ENCODE data around the gene ZNF300. TPM values are rescaled to one million over a fixed set of nuclear protein-coding genes. Genes with fewer than 3 reads are reported as not detected.
A peak's percentile ranks its signal among the peaks of the same experiment; 100 is the strongest.
"Not testable (repeated sequence)": the region's sequence is repeated elsewhere in the genome, so short reads cannot be mapped to it uniquely, and the experiment has no call there.

Gene ZNF300
- total RNA-seq, 4 donors from 2014 or later = 1.4 to 4.8 (median 3.2) TPM

- TF ChIP-seq CTCF (IDR thresholded peaks at IDR 0.05) (no peak), EP300 (IDR thresholded peaks at IDR 0.05; ENCODE audit: low read depth) (no peak), POLR2A (IDR thresholded peaks at IDR 0.05) (no peak), POLR2AphosphoS5 (IDR thresholded peaks at IDR 0.05) (no peak)
- Histone ChIP-seq H3K36me3 (no peaks in the 10 kb centered on the region), H3K9me3 (no peaks in the 10 kb centered on the region), H3K4me3 (no peak overlapping the region), H3K27ac (no peak overlapping the region), H3K27me3 (no peaks in the 10 kb centered on the region), H3K4me1 (peaks cover 0 to 2% (median 0%) of the 10 kb centered on the region in 4 donors)
- DNase-seq = no peak
- in situ Hi-C loops (cut with MboI; ENCODE audit: low pct_ligation_motif_present in 1 of 4, low pct_unique_long_range_greater_than_20kb in 1 of 4, low sequenced_read_pairs in 3 of 4) = no loop called here
- WGBS, 2 donors (ENCODE audit: low coverage in 1 of 2) = 84% methylated on average over 3 of the region's 3 CpGs; no CpG with 5 or more reads in 1 of the 2 donors
- intact Hi-C loops (cut with DNase I; ENCODE audit: low total_unique reads) = no loop called here
Observed at GRCh38 chr5:150851039-150851438, 53.7 kb downstream of the ZNF300 start.

DNA sequence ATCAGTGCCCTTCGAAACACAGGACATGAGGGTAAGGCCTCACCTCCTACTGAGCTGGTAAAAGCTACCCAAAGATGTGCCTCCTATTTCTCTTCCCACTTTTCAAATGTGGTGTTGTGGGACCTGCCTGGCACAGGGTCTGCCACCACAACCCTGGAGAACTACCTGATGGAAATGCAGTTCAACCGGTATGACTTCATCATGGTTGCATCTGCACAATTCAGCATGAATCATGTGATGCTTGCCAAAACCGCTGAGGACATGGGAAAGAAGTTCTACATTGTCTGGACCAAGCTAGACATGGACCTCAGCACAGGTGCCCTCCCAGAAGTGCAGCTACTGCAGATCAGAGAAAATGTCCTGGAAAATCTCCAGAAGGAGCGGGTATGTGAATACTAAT, 56.5 kb downstream of the ZNF300 start:
- intact Hi-C loops (cut with DNase I; ENCODE audit: low total_unique reads) = loop anchor here (5.0 kb wide), 2 partner anchors 46 to 286 kb away; no protein-coding TSS in a partner anchor
- no peak overlapping the region for H3K27ac ChIP-seq
- WGBS, 2 donors (ENCODE audit: low coverage in 1 of 2) = 47 to 65% methylated on average over 3 to 4 of the region's 4 CpGs
- H3K4me3 ChIP-seq = no peak overlapping the region
- no peaks in the 10 kb centered on the region for H3K9me3 ChIP-seq
- TF ChIP-seq POLR2A (IDR thresholded peaks at IDR 0.05) (no peak), POLR2AphosphoS5 (IDR thresholded peaks at IDR 0.05) (no peak), EP300 (IDR thresholded peaks at IDR 0.05; ENCODE audit: low read depth) (no peak), CTCF (IDR thresholded peaks at IDR 0.05) (no peak)
- H3K27me3 ChIP-seq = no peaks in the 10 kb centered on the region
- peaks cover 0 to 2% (median 0%) of the 10 kb centered on the region in 4 donors for H3K4me1 ChIP-seq
- DNase-seq = no peak
- in situ Hi-C loops (cut with MboI; ENCODE audit: low pct_ligation_motif_present in 1 of 4, low pct_unique_long_range_greater_than_20kb in 1 of 4, low sequenced_read_pairs in 3 of 4) = loop anchor here in 3 of 4 donors (10.0 to 25.0 kb wide), 2 partner anchors 283 to 286 kb away; no protein-coding TSS in a partner anchor
- no peaks in the 10 kb centered on the region for H3K36me3 ChIP-seq

- Histone ChIP-seq H3K4me3 (no peak overlapping the region), H3K27me3 (no peaks in the 10 kb centered on the region), H3K4me1 (peaks cover 0 to 2% (median 0%) of the 10 kb centered on the region in 4 donors), H3K27ac (no peak overlapping the region), H3K9me3 (no peaks in the 10 kb centered on the region), H3K36me3 (no peaks in the 10 kb centered on the region)
- no peak for TF ChIP-seq EP300 (IDR thresholded peaks at IDR 0.05; ENCODE audit: low read depth)
- TF ChIP-seq POLR2AphosphoS5 (IDR thresholded peaks at IDR 0.05) = no peak
- TF ChIP-seq CTCF (IDR thresholded peaks at IDR 0.05) = no peak
- TF ChIP-seq POLR2A (IDR thresholded peaks at IDR 0.05) = no peak
- intact Hi-C loops (cut with DNase I; ENCODE audit: low total_unique reads) (loop anchor here (5.0 kb wide), 2 partner anchors 45 to 285 kb away; no protein-coding TSS in a partner anchor), in situ Hi-C loops (cut with MboI; ENCODE audit: low pct_ligation_motif_present in 1 of 4, low pct_unique_long_range_greater_than_20kb in 1 of 4, low sequenced_read_pairs in 3 of 4) (loop anchor here in 3 of 4 donors (10.0 to 25.0 kb wide), 2 partner anchors 283 to 285 kb away; no protein-coding TSS in a partner anchor)
- DNase-seq = no peak
- WGBS, 2 donors (ENCODE audit: low coverage in 1 of 2) = 49 to 51% methylated on average over 5 of the region's 5 CpGs
Observed at GRCh38 chr5:150847334-150847695, 57.5 kb downstream of the ZNF300 start.

GRCh38 chr5:150846654-150847333, 58.0 kb downstream of the ZNF300 start:
- no peaks in the 10 kb centered on the region for H3K9me3 ChIP-seq
- TF ChIP-seq CTCF (IDR thresholded peaks at IDR 0.05) = peak; percentile 64 to 84 (median 72)
- TF ChIP-seq POLR2A (IDR thresholded peaks at IDR 0.05) = no peak
- no peak for TF ChIP-seq POLR2AphosphoS5 (IDR thresholded peaks at IDR 0.05)
- no peak for TF ChIP-seq EP300 (IDR thresholded peaks at IDR 0.05; ENCODE audit: low read depth)
- H3K4me1 ChIP-seq = peaks cover 0 to 2% (median 0%) of the 10 kb centered on the region in 4 donors
- H3K27ac ChIP-seq = peak overlapping the region in 1 of 4 donors; percentile 15
- H3K4me3 ChIP-seq = no peak overlapping the region
- intact Hi-C loops (cut with DNase I; ENCODE audit: low total_unique reads) = loop anchor here (5.0 kb wide), 2 partner anchors 44 to 284 kb away; no protein-coding TSS in a partner anchor
- 28 to 49% methylated on average over 10 to 22 of the region's 22 CpGs for WGBS, 2 donors (ENCODE audit: low coverage in 1 of 2)
- no peaks in the 10 kb centered on the region for H3K36me3 ChIP-seq
- H3K27me3 ChIP-seq = no peaks in the 10 kb centered on the region
- in situ Hi-C loops (cut with MboI; ENCODE audit: low pct_ligation_motif_present in 1 of 4, low pct_unique_long_range_greater_than_20kb in 1 of 4, low sequenced_read_pairs in 3 of 4) = loop anchor here in 3 of 4 donors (10.0 to 25.0 kb wide), 2 partner anchors 282 to 284 kb away; no protein-coding TSS in a partner anchor
- peak; percentile 30 for DNase-seq

GRCh38 chr5:150846308-150846653, 58.5 kb downstream of the ZNF300 start, which contains the start of gene IRGM:
Gene IRGM, plus strand, starts transcription at chr5:150846521. Its CDS starts 1,603 bp downstream, at chr5:150848124.
- H3K36me3 ChIP-seq, H3K9me3 ChIP-seq, H3K4me1 ChIP-seq, H3K4me3 ChIP-seq, H3K27me3 ChIP-seq, DNase-seq: not testable (repeated sequence)
- intact Hi-C loops (cut with DNase I; ENCODE audit: low total_unique reads) = loop anchor here (5.0 kb wide), 2 partner anchors 44 to 284 kb away; no protein-coding TSS in a partner anchor
- in situ Hi-C loops (cut with MboI; ENCODE audit: low pct_ligation_motif_present in 1 of 4, low pct_unique_long_range_greater_than_20kb in 1 of 4, low sequenced_read_pairs in 3 of 4) = loop anchor here in 3 of 4 donors (10.0 to 25.0 kb wide), 2 partner anchors 281 to 284 kb away; no protein-coding TSS in a partner anchor
- H3K27ac ChIP-seq = peak within 1 kb of the TSS in 1 of 4 donors; percentile 15
- 52% methylated on average over 2 of the region's 3 CpGs; no CpG with 5 or more reads in 1 of the 2 donors for WGBS, 2 donors (ENCODE audit: low coverage in 1 of 2)

DNA sequence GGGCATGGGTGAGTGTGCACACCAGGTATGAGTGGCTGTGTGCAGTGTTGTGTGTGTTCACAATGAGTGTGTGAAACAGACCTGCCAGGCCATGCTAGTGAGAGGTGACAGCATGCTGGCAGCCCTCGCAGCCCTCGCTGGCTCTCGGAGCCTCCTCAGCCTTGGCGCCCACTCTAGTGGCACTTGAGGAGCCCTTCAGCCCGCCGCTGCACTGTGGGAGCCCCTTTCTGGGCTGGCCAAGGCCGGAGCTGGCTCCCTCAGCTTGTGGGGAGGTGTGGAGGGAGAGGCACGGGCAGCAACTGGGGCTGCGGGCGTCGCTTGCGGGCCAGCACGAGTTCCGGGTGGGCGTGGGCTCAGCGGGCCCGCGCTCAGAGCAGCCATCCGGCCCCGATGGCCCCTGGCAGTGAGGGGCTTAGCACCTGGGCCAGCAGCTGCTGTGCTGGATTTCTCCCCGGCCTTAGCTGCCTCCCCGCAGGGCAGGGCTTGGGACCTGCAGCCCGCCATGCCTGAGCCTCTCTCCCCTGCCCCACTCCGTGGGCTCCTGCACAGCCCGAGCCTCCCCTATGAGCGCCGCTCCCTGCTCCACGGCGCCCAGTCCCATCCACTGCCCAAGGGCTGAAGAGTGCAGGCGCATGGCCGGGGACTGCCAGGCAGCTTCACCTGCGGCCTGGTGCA, 59.5 kb downstream of the ZNF300 start:
- H3K27ac ChIP-seq, H3K36me3 ChIP-seq, H3K27me3 ChIP-seq, H3K4me3 ChIP-seq, H3K4me1 ChIP-seq, DNase-seq, H3K9me3 ChIP-seq: not testable (repeated sequence)
- intact Hi-C loops (cut with DNase I; ENCODE audit: low total_unique reads) (loop anchor here (5.0 kb wide), 2 partner anchors 43 to 283 kb away; no protein-coding TSS in a partner anchor), in situ Hi-C loops (cut with MboI; ENCODE audit: low pct_ligation_motif_present in 1 of 4, low pct_unique_long_range_greater_than_20kb in 1 of 4, low sequenced_read_pairs in 3 of 4) (loop anchor here in 3 of 4 donors (10.0 to 25.0 kb wide), 2 partner anchors 281 to 283 kb away; no protein-coding TSS in a partner anchor)
- WGBS, 2 donors (ENCODE audit: low coverage in 1 of 2) = 86% methylated on average over 31 of the region's 32 CpGs; no CpG with 5 or more reads in 1 of the 2 donors

All from transverse colon (tissue), 4 donors.